SK-N-SH (cell line): ENCODE data around the gene TNNC1. TPM values are rescaled to one million over a fixed set of nuclear protein-coding genes. Genes with fewer than 3 reads are reported as not detected.

Experiments
- CTCF ChIA-PET: fragments of 300-600, 350-600 bp; formaldehyde crosslinking; extraction: SDS; loops from one replicate; lab custom pipeline; 2021; lab: Yijun Ruan, JAX
- POLR2A ChIA-PET: fragments of 350-600 bp; sonication (Branson Sonifier 250); formaldehyde crosslinking; extraction: SDS; loops from one replicate; lab custom pipeline; 2020; ENCODE audit warnings: antibody characterized with exemption, inconsistent platforms; lab: Yijun Ruan, JAX
- DNase-seq: peaks from one replicate; pipeline ENCODE4 v3.0.0; 2012
- H2AFZ ChIP-seq: fragments of 200-600 bp; sonication (generic); 2 replicates; pipeline ENCODE4 v1.8.1; 2016; ENCODE audit warnings: antibody characterized with exemption, mild to moderate bottlenecking, low read depth
- H3F3A ChIP-seq: fragments of 200-600 bp; sonication (generic); replicated peaks from 2 replicates; pipeline ENCODE3; 2016; ENCODE audit warnings: antibody characterized with exemption, mild to moderate bottlenecking; ENCODE audit not compliant: insufficient read depth
- H3K27ac ChIP-seq, 2 experiments: fragments of 200-500 bp in 1 of 2; fragments of 200-600 bp in 1 of 2; sonication (Bioruptor generic) in 1 of 2; sonication (generic), shearing (Covaris generic) in 1 of 2; 2 replicates each; pipeline versions ENCODE4 v1.5.1 to v1.6.1; 2014 to 2016; ENCODE audit warnings: low read depth in 2 of 2, inconsistent platforms in 1 of 2, low read length in 1 of 2, mild to moderate bottlenecking in 1 of 2, mixed read lengths in 1 of 2
- H3K27me3 ChIP-seq: fragments of 200-600 bp; sonication (generic), shearing (Covaris generic); 2 replicates; pipeline ENCODE4 v1.6.1; 2016; ENCODE audit warnings: mixed run types; ENCODE audit not compliant: insufficient read depth
- H3K36me3 ChIP-seq, 2 experiments: fragments of 200-500 bp in 1 of 2; fragments of 200-600 bp in 1 of 2; sonication (Bioruptor generic) in 1 of 2; sonication (generic) in 1 of 2; replicated peaks in 1 of 2; 2 replicates each; pipeline versions ENCODE3 to v1.5.1; 2014 to 2016; ENCODE audit warnings: low read length in 1 of 2, mild to moderate bottlenecking in 1 of 2; ENCODE audit not compliant: insufficient read depth in 2 of 2, control insufficient read depth in 1 of 2
- H3K4me1 ChIP-seq, 2 experiments: fragments of 200-500 bp in 1 of 2; fragments of 200-600 bp in 1 of 2; sonication (Bioruptor generic) in 1 of 2; sonication (generic), shearing (Covaris generic) in 1 of 2; 2 replicates each; pipeline versions ENCODE4 v1.5.1 to v1.6.1; 2014 to 2016; ENCODE audit warnings: low read depth in 1 of 2, low read length in 1 of 2, mixed run types in 1 of 2; ENCODE audit not compliant: insufficient read depth in 2 of 2, control insufficient read depth in 1 of 2
- H3K4me2 ChIP-seq: fragments of 200-600 bp; sonication (generic), shearing (Covaris generic); 2 replicates; pipeline ENCODE4 v1.6.1; 2017; ENCODE audit warnings: mixed run types
- H3K4me3 ChIP-seq, 2 experiments: fragments of 200-500 bp in 1 of 2; fragments of 200-600 bp in 1 of 2; sonication (Bioruptor generic) in 1 of 2; sonication (generic), shearing (Covaris generic) in 1 of 2; 2 replicates each; pipeline versions ENCODE4 v1.5.1 to v1.8.1; 2014 to 2016; ENCODE audit warnings: low read depth in 2 of 2, inconsistent platforms in 1 of 2, low read length in 1 of 2, mild to moderate bottlenecking in 1 of 2, mixed read lengths in 1 of 2, moderate library complexity in 1 of 2
- H3K79me2 ChIP-seq: fragments of 200-600 bp; sonication (generic); 2 replicates; pipeline ENCODE4 v1.8.1; 2017; ENCODE audit warnings: mild to moderate bottlenecking; ENCODE audit not compliant: insufficient read depth
- H3K9ac ChIP-seq: fragments of 200-600 bp; sonication (generic); 2 replicates; pipeline ENCODE4 v1.6.1; 2017; ENCODE audit warnings: mixed run types
- H3K9me2 ChIP-seq: fragments of 200-600 bp; sonication (generic); 2 replicates; pipeline ENCODE4 v1.6.1; 2017; ENCODE audit warnings: mixed run types
- H3K9me3 ChIP-seq: fragments of 200-600 bp; sonication (generic); 2 replicates; pipeline ENCODE4 v1.6.1; 2017; ENCODE audit warnings: mixed run types, mild to moderate bottlenecking, moderate library complexity
- H4K20me1 ChIP-seq: fragments of 200-600 bp; sonication (generic); 2 replicates; pipeline ENCODE4 v1.6.1; 2017; ENCODE audit warnings: mild to moderate bottlenecking, mixed run types; ENCODE audit not compliant: insufficient read depth
- CHD2 ChIP-seq: fragments of 150-350 bp; IDR thresholded peaks from 2 replicates; pipeline ENCODE4 v1.6.1; 2018; ENCODE audit warnings: low read length; ENCODE audit not compliant: partially characterized antibody
- ELF1 ChIP-seq: IDR thresholded peaks from 2 replicates; pipeline ENCODE4 v1.4.0; 2012
- EZH2phosphoT487 ChIP-seq: fragments of 200-600 bp; sonication (generic); IDR thresholded peaks from 2 replicates; pipeline ENCODE4 v1.6.1; 2017; ENCODE audit warnings: low read depth, mixed run types, mild to moderate bottlenecking, antibody characterized with exemption, moderate library complexity, borderline replicate concordance
- GATA2 ChIP-seq: sonication (generic); formaldehyde crosslinking; IDR thresholded peaks from 2 replicates; pipeline ENCODE4 v1.5.0; 2020; ENCODE audit warnings: mild to moderate bottlenecking, missing genetic modification reagents
- MAX ChIP-seq: IDR thresholded peaks from 2 replicates; pipeline ENCODE4 v1.4.0; 2012; ENCODE audit warnings: low read depth
- NRF1 ChIP-seq: IDR thresholded peaks from 2 replicates; pipeline ENCODE4 v1.6.1; 2012; ENCODE audit warnings: low read depth, mild to moderate bottlenecking, low read length
- PBX3 ChIP-seq: IDR thresholded peaks from 2 replicates; pipeline ENCODE4; 2012
- RAD21 ChIP-seq: IDR thresholded peaks from 2 replicates; pipeline ENCODE4 v1.6.1; 2012; ENCODE audit warnings: mild to moderate bottlenecking, low read length
- RFX5 ChIP-seq: IDR thresholded peaks from 2 replicates; pipeline ENCODE4 v1.6.1; 2012; ENCODE audit warnings: mild to moderate bottlenecking, improper control_type of control experiment, low read length
- RXRA ChIP-seq: IDR thresholded peaks from 2 replicates; pipeline ENCODE4 v1.4.0; 2012; ENCODE audit warnings: low read depth, mild to moderate bottlenecking, borderline replicate concordance
- SIN3A ChIP-seq: IDR thresholded peaks from 2 replicates; pipeline ENCODE4 v1.6.1; 2012; ENCODE audit warnings: low read depth, mild to moderate bottlenecking, low read length, moderate library complexity, borderline replicate concordance
- TAF1 ChIP-seq: IDR thresholded peaks from 2 replicates; pipeline ENCODE4 v1.6.1; 2012; ENCODE audit warnings: low read depth, mild to moderate bottlenecking, low read length, moderate library complexity, borderline replicate concordance
- TCF12 ChIP-seq: IDR thresholded peaks from 2 replicates; pipeline ENCODE4 v1.4.0; 2012
- USF1 ChIP-seq: IDR thresholded peaks from 2 replicates; pipeline ENCODE4 v1.4.0; 2012; ENCODE audit warnings: low read depth, borderline replicate concordance
- ZBTB33 ChIP-seq: IDR thresholded peaks from 2 replicates; pipeline ENCODE4 v1.4.0; 2012; ENCODE audit warnings: low read depth, borderline replicate concordance
- WGBS: methylation state at CpG from one replicate; pipeline ENCODE4 v1.1.6; 2017; ENCODE audit warnings: low lambda C conversion rate; 5-methylcytosine and 5-hydroxymethylcytosine counted together
- polyA plus RNA-seq, 3 experiments: library from polyadenylated mRNA; depleted of rRNA; stranded (reverse); fragments of >200 nt; gene quantifications; 2 replicates each; pipeline ENCODE4 v1.2.3, GENCODE V29; 2012
- TF ChIP-seq, protein P1 (sequence below): IDR thresholded peaks from 2 replicates; pipeline ENCODE4 v1.6.1; 2012; ENCODE audit warnings: mild to moderate bottlenecking, low read depth, low read length, moderate library complexity

The TNNC1 gene
- polyA plus RNA-seq, 1 of the 3 experiments (the other 2 are of a cell fraction): 2.6 TPM

DNA sequence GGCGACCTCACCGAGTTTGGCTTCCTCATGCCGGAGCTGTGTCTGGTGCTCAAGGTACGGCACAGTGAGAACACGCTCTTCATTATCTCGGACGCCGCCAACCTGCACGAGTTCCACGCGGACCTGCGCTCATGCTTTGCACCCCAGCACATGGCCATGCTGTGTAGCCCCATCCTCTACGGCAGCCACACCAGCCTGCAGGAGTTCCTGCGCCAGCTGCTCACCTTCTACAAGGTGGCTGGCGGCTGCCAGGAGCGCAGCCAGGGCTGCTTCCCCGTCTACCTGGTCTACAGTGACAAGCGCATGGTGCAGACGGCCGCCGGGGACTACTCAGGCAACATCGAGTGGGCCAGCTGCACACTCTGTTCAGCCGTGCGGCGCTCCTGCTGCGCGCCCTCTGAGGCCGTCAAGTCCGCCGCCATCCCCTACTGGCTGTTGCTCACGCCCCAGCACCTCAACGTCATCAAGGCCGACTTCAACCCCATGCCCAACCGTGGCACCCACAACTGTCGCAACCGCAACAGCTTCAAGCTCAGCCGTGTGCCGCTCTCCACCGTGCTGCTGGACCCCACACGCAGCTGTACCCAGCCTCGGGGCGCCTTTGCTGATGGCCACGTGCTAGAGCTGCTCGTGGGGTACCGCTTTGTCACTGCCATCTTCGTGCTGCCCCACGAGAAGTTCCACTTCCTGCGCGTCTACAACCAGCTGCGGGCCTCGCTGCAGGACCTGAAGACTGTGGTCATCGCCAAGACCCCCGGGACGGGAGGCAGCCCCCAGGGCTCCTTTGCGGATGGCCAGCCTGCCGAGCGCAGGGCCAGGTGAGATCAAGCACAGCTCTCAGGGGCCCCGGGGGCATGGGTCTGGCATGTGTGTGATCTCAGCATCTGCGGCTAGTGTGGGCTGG lies 34.2 kb upstream of the TNNC1 start:
- no peak overlapping the region for H3K27ac ChIP-seq
- no peak overlapping the region for H3K9ac ChIP-seq
- H3K9me3 ChIP-seq: no peaks in the 10 kb centered on the region
- TF ChIP-seq PBX3: no peak
- TF ChIP-seq EZH2phosphoT487: no peak
- TF ChIP-seq NRF1: no peak
- TF ChIP-seq, protein P1, sequence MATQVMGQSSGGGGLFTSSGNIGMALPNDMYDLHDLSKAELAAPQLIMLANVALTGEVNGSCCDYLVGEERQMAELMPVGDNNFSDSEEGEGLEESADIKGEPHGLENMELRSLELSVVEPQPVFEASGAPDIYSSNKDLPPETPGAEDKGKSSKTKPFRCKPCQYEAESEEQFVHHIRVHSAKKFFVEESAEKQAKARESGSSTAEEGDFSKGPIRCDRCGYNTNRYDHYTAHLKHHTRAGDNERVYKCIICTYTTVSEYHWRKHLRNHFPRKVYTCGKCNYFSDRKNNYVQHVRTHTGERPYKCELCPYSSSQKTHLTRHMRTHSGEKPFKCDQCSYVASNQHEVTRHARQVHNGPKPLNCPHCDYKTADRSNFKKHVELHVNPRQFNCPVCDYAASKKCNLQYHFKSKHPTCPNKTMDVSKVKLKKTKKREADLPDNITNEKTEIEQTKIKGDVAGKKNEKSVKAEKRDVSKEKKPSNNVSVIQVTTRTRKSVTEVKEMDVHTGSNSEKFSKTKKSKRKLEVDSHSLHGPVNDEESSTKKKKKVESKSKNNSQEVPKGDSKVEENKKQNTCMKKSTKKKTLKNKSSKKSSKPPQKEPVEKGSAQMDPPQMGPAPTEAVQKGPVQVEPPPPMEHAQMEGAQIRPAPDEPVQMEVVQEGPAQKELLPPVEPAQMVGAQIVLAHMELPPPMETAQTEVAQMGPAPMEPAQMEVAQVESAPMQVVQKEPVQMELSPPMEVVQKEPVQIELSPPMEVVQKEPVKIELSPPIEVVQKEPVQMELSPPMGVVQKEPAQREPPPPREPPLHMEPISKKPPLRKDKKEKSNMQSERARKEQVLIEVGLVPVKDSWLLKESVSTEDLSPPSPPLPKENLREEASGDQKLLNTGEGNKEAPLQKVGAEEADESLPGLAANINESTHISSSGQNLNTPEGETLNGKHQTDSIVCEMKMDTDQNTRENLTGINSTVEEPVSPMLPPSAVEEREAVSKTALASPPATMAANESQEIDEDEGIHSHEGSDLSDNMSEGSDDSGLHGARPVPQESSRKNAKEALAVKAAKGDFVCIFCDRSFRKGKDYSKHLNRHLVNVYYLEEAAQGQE: no peak
- TF ChIP-seq RXRA: no peak
- TF ChIP-seq ZBTB33: no peak
- TF ChIP-seq GATA2 (CRISPR knock-in tag): no peak
- no peak for TF ChIP-seq TAF1
- no peak for TF ChIP-seq MAX
- no peak for TF ChIP-seq TCF12
- no peak for TF ChIP-seq RFX5
- no peak for TF ChIP-seq CHD2
- TF ChIP-seq RAD21: no peak
- no peak for TF ChIP-seq SIN3A
- no peak for TF ChIP-seq USF1
- no peak for TF ChIP-seq ELF1
- no peaks in the 10 kb centered on the region for H4K20me1 ChIP-seq
- H3K36me3 ChIP-seq: peaks cover 14 to 61% of the 10 kb centered on the region in 2 experiments
- no peak overlapping the region for H2AFZ ChIP-seq
- CTCF ChIA-PET: interaction anchor here (4.6 kb wide), 1 partner anchor 16 kb away, joined by 24 read pairs; no protein-coding TSS in a partner anchor
- H3K4me1 ChIP-seq: peaks cover 3 to 20% of the 10 kb centered on the region in 2 experiments; a peak in 2 of 4 replicates
- no peaks in the 10 kb centered on the region for H3K79me2 ChIP-seq
- WGBS: 94% methylated on average over 48 of the region's 59 CpGs
- no peaks in the 10 kb centered on the region for H3K27me3 ChIP-seq
- no peak for DNase-seq
- H3K4me2 ChIP-seq: no peak overlapping the region
- no peak overlapping the region for H3K4me3 ChIP-seq
- no peaks in the 10 kb centered on the region for H3F3A ChIP-seq
- POLR2A ChIA-PET: interaction anchor here (2.3 kb wide), 1 partner anchor 8 kb away, joined by 8 read pairs; no protein-coding TSS in a partner anchor
- no peaks in the 10 kb centered on the region for H3K9me2 ChIP-seq
